MCF 10A (cell line): ENCODE measurements around the gene NR0B2. TPM values are rescaled to one million over a fixed set of nuclear protein-coding genes. Genes with fewer than 3 reads are reported as not detected.
A peak's percentile ranks its signal among the peaks of the same experiment; 100 is the strongest.

Experiments used
- BruUV-seq: library from RNA; stranded (reverse); fragments of 400-500 nt; replicated peaks from 2 replicates; lab custom pipeline; 2021; lab: Mats Ljungman, UMichigan
- CTCF ChIA-PET: fragments of 300-600 bp; sonication (Branson Sonifier 250); formaldehyde crosslinking; extraction: SDS; loops from one replicate; lab custom pipeline; 2021; ENCODE audit warnings: antibody characterized with exemption, inconsistent platforms; lab: Yijun Ruan, JAX
- POLR2A ChIA-PET: fragments of 300-600, 350-650 bp; sonication (Branson Sonifier 250); formaldehyde crosslinking; extraction: SDS; loops from one replicate; lab custom pipeline; 2020; ENCODE audit warnings: antibody characterized with exemption, inconsistent platforms; lab: Yijun Ruan, JAX
- DNase-seq: peaks from one replicate; pipeline ENCODE4 v3.0.0-alpha.2; 2018; ENCODE audit not compliant: unreplicated experiment
- H3K27ac Mint-ChIP-seq: one replicate; pipeline ENCODE4 v1.8.0; 2022; ENCODE audit warnings: mild to moderate bottlenecking, low read depth, mixed read lengths; ENCODE audit not compliant: unreplicated experiment
- H3K27me3 Mint-ChIP-seq: one replicate; pipeline ENCODE4 v1.8.0; 2022; ENCODE audit warnings: mixed read lengths; ENCODE audit not compliant: insufficient read depth, unreplicated experiment
- H3K36me3 Mint-ChIP-seq: one replicate; pipeline ENCODE4 v1.8.0; 2022; ENCODE audit warnings: mild to moderate bottlenecking, moderate library complexity, mixed read lengths; ENCODE audit not compliant: insufficient read depth, unreplicated experiment
- H3K4me1 Mint-ChIP-seq: one replicate; pipeline ENCODE4 v1.8.0; 2022; ENCODE audit warnings: mixed read lengths; ENCODE audit not compliant: insufficient read depth, unreplicated experiment
- H3K4me3 Mint-ChIP-seq: one replicate; pipeline ENCODE4 v1.8.0; 2022; ENCODE audit warnings: mild to moderate bottlenecking, moderate library complexity, mixed read lengths; ENCODE audit not compliant: unreplicated experiment
- H3K9me3 Mint-ChIP-seq: one replicate; pipeline ENCODE4 v1.8.0; 2022; ENCODE audit warnings: mixed read lengths; ENCODE audit not compliant: unreplicated experiment
- CTCF ChIP-seq: fragments of 200-600 bp; IDR thresholded peaks from one replicate; pipeline ENCODE4 v1.8.0; 2022; ENCODE audit warnings: antibody characterized with exemption, mild to moderate bottlenecking; ENCODE audit not compliant: unreplicated experiment
- intact Hi-C: fragments of 100-400 bp; cut with micrococcal nuclease; formaldehyde crosslinking; loops from 2 replicates; pipeline ENCODE4 v1.14.1; 2022
- total RNA-seq: library from RNA; stranded (reverse); gene quantifications from 2 replicates; pipeline ENCODE4 v1.2.3, GENCODE V29; 2022

Gene NR0B2
- total RNA-seq, 1 experiment from 2014 or later, result not detected

GRCh38 chr1:26923711-26924110 lies 9.9 kb upstream of the NR0B2 start:
- intact Hi-C loops, result no loop called here
- H3K4me1 Mint-ChIP-seq, result peaks cover 17% of the 10 kb centered on the region
- no peak for DNase-seq
- no TSS peak for BruUV-seq
- no peaks in the 10 kb centered on the region for H3K27me3 Mint-ChIP-seq
- peak overlapping the region; percentile 98 for H3K4me3 Mint-ChIP-seq
- H3K36me3 Mint-ChIP-seq, result peaks cover 38% of the 10 kb centered on the region
- ChIA-PET POLR2A (interaction anchor here (0.6 to 1.5 kb wide), 6 partner anchors 24 to 230 kb away, joined by 3 to 9 read pairs (median 4); partner anchors contain the start of genes GPATCH3 and KDF1), CTCF (interaction anchor here (0.6 to 1.2 kb wide), 3 partner anchors 15 to 74 kb away, joined by 3 read pairs; no protein-coding TSS in a partner anchor)
- no peaks in the 10 kb centered on the region for H3K9me3 Mint-ChIP-seq
- no peak for TF ChIP-seq CTCF
- peak overlapping the region; percentile 23 for H3K27ac Mint-ChIP-seq

- intact Hi-C loops, result no loop called here
- no peak for DNase-seq
- Mint-ChIP-seq H3K9me3 (no peaks in the 10 kb centered on the region), H3K4me1 (peaks cover 17% of the 10 kb centered on the region), H3K27me3 (no peaks in the 10 kb centered on the region), H3K36me3 (peaks cover 30% of the 10 kb centered on the region), H3K4me3 (peak overlapping the region; percentile 98), H3K27ac (peak overlapping the region; percentile 97)
- POLR2A ChIA-PET, result interaction anchor here (0.7 to 2.6 kb wide), 4 partner anchors 23 to 39 kb away, joined by 3 to 16 read pairs (median 10); partner anchors contain the start of genes GPATCH3, GPN2 and KDF1
- CTCF ChIA-PET, result interaction anchor here (0.6 to 1.2 kb wide), 2 partner anchors 15 to 75 kb away, joined by 3 read pairs; no protein-coding TSS in a partner anchor
- TF ChIP-seq CTCF, result no peak
- BruUV-seq, result no TSS peak
These were observed 9.1 kb upstream of the NR0B2 start for GRCh38 chr1:26922901-26923300.

GRCh38 chr1:26922431-26922729 lies 8.6 kb upstream of the NR0B2 start:
- TF ChIP-seq CTCF, result no peak
- DNase-seq, result no peak
- CTCF ChIA-PET, result interaction anchor here (0.6 kb wide), 1 partner anchor 132 kb away, joined by 3 read pairs; no protein-coding TSS in a partner anchor
- peaks cover 24% of the 10 kb centered on the region for H3K36me3 Mint-ChIP-seq
- H3K4me3 Mint-ChIP-seq, result peak overlapping the region; percentile 98
- POLR2A ChIA-PET, result interaction anchor here (0.7 to 2.6 kb wide), 10 partner anchors 8 to 303 kb away, joined by 3 to 20 read pairs (median 4); partner anchors contain the start of genes GPATCH3, GPN2, KDF1 and TRNP1
- peaks cover 17% of the 10 kb centered on the region for H3K4me1 Mint-ChIP-seq
- no peaks in the 10 kb centered on the region for H3K9me3 Mint-ChIP-seq
- H3K27me3 Mint-ChIP-seq, result no peaks in the 10 kb centered on the region
- TSS peak; percentile 62 for BruUV-seq
- H3K27ac Mint-ChIP-seq, result peak overlapping the region; percentile 97
- intact Hi-C loops, result no loop called here

GRCh38 chr1:26921540-26922430 lies 8.0 kb upstream of the NR0B2 start, which contains the start of gene NUDC:
Gene NUDC, plus strand, starts transcription at chr1:26921743. Its CDS starts 106 bp downstream, at chr1:26921849.
- Mint-ChIP-seq H3K27me3 (no peaks in the 10 kb centered on the region), H3K27ac (peak within 1 kb of the TSS; percentile 97), H3K36me3 (peaks cover 19% of the 10 kb centered on the region), H3K4me3 (peak within 1 kb of the TSS; percentile 98), H3K4me1 (peaks cover 17% of the 10 kb centered on the region), H3K9me3 (no peaks in the 10 kb centered on the region)
- BruUV-seq, result no TSS peak
- intact Hi-C loops, result loop anchor here (2.0 kb wide), 1 partner anchor 15 kb away; no protein-coding TSS in a partner anchor
- DNase-seq, result peak; percentile 97
- no peak for TF ChIP-seq CTCF
- ChIA-PET POLR2A (interaction anchor here (0.6 to 2.6 kb wide), 16 partner anchors 8 to 1105 kb away, joined by 3 to 20 read pairs (median 4); partner anchors contain the start of genes GPATCH3, GPN2, KDF1 and TRNP1), CTCF (interaction anchor here (0.6 kb wide), 2 partner anchors 131 to 408 kb away, joined by 3 read pairs; no protein-coding TSS in a partner anchor)
